D341Med (cell line): ENCODE measurements around the gene U2AF1.
"Not testable (repeated sequence)": the region's sequence is repeated elsewhere in the genome, so short reads cannot be mapped to it uniquely, and the experiment has no call there.

Source experiments
- DNase-seq: peaks from one replicate; pipeline ENCODE4 v3.0.0; 2012; ENCODE audit warnings: low spot score

U2AF1 gene

DNA sequence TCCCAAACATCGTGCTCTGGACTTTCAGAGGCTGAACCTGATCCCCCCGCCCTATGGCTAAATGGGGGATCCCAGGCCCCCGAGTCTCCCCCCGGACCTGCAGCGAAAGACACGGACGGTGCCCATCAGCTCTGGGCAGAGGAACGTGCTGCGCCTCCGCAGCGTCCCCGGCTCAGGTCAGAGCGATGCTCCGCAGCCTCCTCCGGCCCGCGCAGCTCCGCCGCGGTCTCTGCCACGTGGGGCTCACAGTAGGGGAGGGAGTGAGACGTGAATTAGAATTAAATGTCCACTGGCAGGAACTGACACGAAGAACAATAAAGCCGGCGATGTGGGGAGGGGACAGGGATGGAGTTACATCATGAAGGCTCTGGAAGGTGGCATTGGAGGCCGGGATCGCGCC lies 30.7 kb downstream of the U2AF1 start:
- not testable (repeated sequence) for DNase-seq

DNA sequence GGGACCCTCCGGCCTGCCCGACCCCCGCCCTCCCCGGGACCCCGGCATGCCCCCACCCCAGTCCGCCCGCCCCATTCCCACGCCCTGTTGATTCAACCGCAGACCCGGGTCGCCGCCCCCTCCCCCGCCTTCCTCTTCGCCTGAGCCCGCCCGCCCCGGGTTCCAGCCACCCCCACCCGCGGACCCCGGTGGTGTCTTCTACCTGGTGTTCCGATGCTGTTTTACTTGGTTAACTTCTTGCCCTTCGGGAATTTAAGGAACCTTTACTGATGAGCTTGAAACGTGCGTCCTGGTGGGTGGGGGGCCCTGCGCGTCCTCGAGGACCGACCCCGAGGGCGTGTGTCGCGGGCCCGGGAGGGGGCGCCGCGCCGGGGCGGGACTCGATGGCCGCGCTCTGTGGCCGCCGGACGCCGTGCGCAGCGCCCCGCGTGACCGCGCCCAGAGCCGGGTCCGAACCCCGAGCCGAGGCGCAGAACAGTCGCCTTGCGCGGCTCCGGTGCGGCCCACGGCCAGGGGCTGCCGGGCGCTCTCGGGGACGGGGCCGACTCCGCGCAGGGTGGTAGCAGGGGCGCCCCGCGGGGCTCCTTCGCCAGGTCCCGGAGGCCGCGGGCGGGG lies 31.2 kb downstream of the U2AF1 start:
- DNase-seq: not testable (repeated sequence)

DNA sequence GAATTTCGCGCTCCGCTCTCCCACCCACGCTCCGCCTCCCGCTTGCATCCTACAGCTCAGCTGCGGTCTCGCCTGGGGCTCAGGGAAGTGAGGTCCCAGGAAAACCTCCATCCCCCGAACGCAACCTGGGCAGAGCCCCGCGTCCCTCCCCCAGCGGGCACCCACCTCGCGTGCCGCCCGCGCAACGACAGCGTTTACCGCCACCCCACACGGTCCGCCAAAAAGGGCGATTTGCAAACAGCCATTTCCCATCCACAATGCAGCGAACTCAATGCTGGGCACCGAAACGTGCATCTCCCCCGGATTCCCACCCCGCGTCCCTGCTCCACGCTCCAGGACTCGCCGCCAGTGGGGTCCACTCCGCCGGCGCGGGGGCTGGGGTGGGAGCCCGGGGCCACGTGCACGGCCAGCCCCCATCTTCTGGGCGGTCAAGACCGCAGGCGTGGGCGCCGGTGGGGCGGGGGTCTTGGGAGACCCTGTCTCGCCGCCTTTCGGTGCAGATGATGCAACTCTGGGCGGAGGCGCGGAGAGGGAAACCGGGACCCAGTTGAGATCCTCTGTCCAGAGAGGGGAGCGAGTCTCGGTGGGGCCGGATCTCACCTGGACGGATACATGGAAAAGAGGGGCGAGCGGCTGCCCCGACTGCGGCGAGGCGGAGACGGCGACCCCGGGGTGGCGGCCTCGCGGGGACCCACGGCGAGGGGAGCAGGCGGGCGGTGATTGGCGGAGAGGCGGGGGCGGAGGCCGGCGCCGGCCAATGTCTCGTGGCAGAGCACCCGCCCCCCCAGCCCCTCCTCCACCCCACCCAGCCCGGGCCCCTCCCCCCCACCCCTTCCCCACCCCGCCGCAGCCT lies 32.0 kb downstream of the U2AF1 start, which contains the start of gene CBS:
CBS (minus strand) TSS at position 666 of the 853 bp plus-strand sequence. CDS start 3,642 bp downstream, outside the sequence.
- DNase-seq: not testable (repeated sequence)

DNA sequence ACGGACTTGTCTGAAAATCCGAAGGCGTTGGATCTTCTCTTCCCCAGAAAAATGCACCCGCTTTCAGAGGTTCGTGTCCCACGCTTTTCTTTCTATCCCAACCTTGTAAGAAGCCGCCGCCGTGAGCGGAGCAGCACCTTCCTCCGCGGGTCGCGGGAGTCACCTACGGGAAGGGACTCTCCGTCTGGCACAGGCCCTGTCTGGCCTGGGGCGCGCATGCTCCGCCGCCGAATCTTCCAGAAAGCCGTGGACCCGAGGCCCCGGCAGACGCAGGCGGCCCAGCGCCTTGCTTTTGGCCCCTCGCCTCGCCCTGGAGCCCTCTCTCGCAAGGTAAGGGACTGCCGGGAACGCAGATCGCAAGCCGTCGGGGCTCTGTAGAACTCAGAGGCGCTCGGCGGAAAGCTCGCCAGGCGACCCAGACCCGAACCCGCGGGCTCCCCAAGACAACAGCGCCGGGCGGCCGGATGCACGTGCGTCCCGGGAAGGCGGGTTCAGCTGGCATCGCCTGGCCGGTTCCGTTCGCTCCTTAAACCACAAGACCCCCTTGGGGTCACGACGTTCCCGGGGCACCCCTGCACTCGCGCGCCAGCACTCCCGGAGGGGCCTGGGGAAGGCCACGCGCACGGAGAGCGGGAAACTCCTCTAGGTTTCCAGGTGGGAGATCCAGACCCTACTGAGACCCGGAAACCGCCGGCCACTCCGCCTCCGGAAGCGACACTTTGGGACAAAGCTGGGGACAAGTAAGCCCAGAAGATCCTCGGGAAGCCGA lies 32.8 kb downstream of the U2AF1 start:
- DNase-seq: not testable (repeated sequence)

DNA sequence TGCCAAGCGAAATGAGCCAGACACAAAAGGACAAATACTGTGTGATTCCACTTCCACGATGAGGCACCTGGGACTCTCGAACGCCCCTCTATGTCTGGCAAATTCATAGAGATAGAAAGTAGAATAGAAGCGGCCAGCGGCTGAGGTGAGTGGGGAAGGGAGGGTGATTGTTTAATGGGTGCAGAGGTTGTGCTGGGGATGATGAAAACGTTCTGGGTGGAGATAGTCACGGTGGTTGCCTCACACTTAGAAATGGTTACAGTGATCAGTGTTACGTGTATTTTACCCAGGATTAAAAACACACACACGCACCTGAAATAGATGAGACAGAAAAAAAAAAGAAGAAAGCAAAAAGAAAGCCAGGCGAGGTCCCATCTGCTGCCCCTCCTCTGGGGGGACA lies 34.6 kb downstream of the U2AF1 start:
- DNase-seq: not testable (repeated sequence)

- DNase-seq: not testable (repeated sequence)
Observed at GRCh38 chr21:43069682-43070081, 37.7 kb downstream of the U2AF1 start.

- not testable (repeated sequence) for DNase-seq
Observed at GRCh38 chr21:43068065-43068464, 39.3 kb downstream of the U2AF1 start.

DNA sequence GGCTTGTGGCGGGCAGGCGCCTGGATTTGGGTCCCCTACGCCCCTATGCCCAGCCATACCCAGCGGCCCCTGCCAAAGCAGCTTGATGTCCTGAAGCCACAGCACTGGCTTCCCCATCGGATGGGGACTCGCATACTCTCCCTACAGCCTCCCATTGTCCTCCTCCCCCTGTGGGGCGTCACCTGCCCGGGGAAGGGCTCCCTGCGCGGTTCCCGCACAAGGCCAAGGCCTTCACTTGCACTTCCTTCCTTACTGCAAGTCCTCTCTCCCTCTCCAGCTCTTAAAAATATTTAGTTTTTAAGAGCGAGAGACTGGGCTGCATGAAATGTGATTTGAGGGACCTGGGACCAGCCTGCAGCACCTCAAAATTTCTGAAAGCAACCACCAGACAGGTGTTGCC lies 40.7 kb downstream of the U2AF1 start:
- not testable (repeated sequence) for DNase-seq

- not testable (repeated sequence) for DNase-seq
Observed at GRCh38 chr21:43065991-43066390, 41.4 kb downstream of the U2AF1 start.

- DNase-seq: not testable (repeated sequence)
Observed at GRCh38 chr21:43064265-43064917, 43.0 kb downstream of the U2AF1 start.

- not testable (repeated sequence) for DNase-seq
Observed at GRCh38 chr21:43062955-43063664, 44.3 kb downstream of the U2AF1 start.

- not testable (repeated sequence) for DNase-seq
Observed at GRCh38 chr21:43053112-43053511, 54.3 kb downstream of the U2AF1 start.

- DNase-seq: not testable (repeated sequence)
Observed at GRCh38 chr21:43045876-43046821, 61.2 kb downstream of the U2AF1 start.

DNA sequence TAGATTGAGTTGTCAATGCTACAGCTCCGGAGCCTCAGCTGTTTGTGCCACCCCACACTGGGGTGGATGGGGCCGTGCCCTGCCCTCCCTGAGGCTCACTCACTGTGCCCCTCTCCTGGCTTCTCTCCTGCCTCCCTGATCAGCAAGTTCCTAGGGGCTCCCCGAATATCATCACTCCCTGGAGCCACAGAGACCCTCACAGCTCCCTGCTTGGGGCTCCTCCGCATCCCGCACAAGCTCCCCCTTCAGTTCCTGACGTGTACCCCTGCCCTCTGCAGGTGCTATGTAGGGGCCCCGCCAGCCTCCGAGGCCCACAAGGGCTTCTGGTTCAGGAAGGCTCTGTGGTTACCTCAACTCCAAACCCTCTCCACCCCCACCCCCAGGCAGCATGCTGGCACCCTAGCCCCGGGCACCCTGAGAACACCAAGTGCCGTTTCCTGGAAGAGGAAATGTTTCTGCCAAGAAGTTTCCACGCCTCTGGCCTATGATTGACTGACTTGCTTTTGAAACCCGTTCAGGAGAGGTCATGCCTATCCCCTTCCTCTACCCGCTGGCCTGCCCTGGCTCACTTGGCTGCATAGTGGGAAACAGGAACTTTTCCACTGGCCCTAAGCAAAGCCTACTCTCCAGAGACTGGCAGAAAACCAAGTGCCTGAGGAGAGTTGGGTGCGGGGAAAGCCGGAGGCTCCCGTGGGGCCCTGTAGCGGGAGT lies 62.0 kb downstream of the U2AF1 start:
- not testable (repeated sequence) for DNase-seq

GRCh38 chr21:43044547-43044946 lies 62.8 kb downstream of the U2AF1 start:
- not testable (repeated sequence) for DNase-seq

- not testable (repeated sequence) for DNase-seq
Observed at GRCh38 chr21:43043291-43043690, 64.1 kb downstream of the U2AF1 start.
